Large intestine (tissue), 12 donors: ENCODE results near the gene RFPL1. TPM values are rescaled to one million over a fixed set of nuclear protein-coding genes. Genes with fewer than 3 reads are reported as not detected.
A peak's percentile ranks its signal among the peaks of the same experiment; 100 is the strongest.
"Not testable (repeated sequence)": the region's sequence is repeated elsewhere in the genome, so short reads cannot be mapped to it uniquely, and the experiment has no call there.

ENCODE experiments used
- DNase-seq, 2 donors: peaks; one replicate each; pipeline versions ENCODE4 v3.0.0 to v3.0.0-alpha.2; 2013
- H3K27ac ChIP-seq: one replicate; pipeline ENCODE4 v1.5.1; 2013; ENCODE audit warnings: low read length
- H3K27me3 ChIP-seq: 2 replicates; pipeline ENCODE4 v1.6.1; 2013; ENCODE audit warnings: low read length; ENCODE audit not compliant: control insufficient read depth, insufficient read depth
- H3K36me3 ChIP-seq: 2 replicates; pipeline ENCODE4 v1.6.1; 2013; ENCODE audit warnings: low read length; ENCODE audit not compliant: control insufficient read depth, insufficient read depth
- H3K4me1 ChIP-seq: one replicate; pipeline ENCODE4 v1.6.1; 2013; ENCODE audit warnings: low read length; ENCODE audit not compliant: control insufficient read depth, insufficient read depth
- H3K4me3 ChIP-seq: one replicate; pipeline ENCODE4 v1.5.1; 2013; ENCODE audit warnings: low read length
- H3K9me3 ChIP-seq: one replicate; pipeline ENCODE4 v1.6.1; 2013; ENCODE audit warnings: mild to moderate bottlenecking, low read depth, low read length, moderate library complexity; ENCODE audit not compliant: control insufficient read depth
- WGBS: methylation state at CpG from one replicate; pipeline ENCODE4 v1.1.5; 2013; ENCODE audit warnings: low lambda C conversion rate; ENCODE audit not compliant: insufficient coverage; 5-methylcytosine and 5-hydroxymethylcytosine counted together
- long read RNA-seq, 11 donors: transcript quantifications; one replicate each; lab custom pipeline, GENCODE V29; 2026
- polyA plus RNA-seq: library from polyadenylated mRNA; unstranded; fragments of 120-200 nt; gene quantifications from one replicate; pipeline ENCODE4 v1.2.1, GENCODE V29; 2013

The RFPL1 gene
- 0.37 TPM for polyA plus RNA-seq
- long read RNA-seq, donor 1: 0 reads
- long read RNA-seq, donor 2: 0 reads
- long read RNA-seq, donor 3: 0 reads
- long read RNA-seq, donor 4: 0 reads
- long read RNA-seq, donor 5: 0 reads
- long read RNA-seq, donor 6: 0 reads
- long read RNA-seq, donor 7: 0 reads
- long read RNA-seq, donor 8: 0 reads
- long read RNA-seq, donor 9: 0 reads
- long read RNA-seq, donor 10: 0 reads
- long read RNA-seq, donor 11: 0 reads

DNA sequence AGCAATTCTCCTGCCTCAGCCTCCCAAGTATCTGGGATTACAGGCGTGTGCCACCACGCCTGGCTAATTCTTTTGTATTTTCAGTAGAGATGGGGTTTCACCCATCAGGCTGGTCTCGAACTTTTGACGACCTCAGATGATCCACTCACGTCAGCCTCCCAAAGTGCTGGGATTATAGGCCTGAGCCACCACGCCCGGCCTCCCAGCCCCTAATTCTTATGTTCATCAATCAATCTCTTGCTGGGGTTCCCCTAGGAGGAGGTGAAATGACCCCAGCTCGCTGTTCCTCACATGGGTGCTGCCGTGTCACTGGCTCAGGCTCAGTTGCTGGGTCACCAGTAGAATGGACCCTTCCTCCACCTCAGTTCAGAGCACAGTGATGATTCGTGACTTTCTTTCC lies at the start of gene RFPL1:
TSS of gene RFPL1 (plus strand) at position 301 of the 400 bp plus-strand sequence.
- WGBS: no CpG with 5 or more reads among the region's 10 CpGs
- H3K9me3 ChIP-seq, H3K4me1 ChIP-seq, H3K27ac ChIP-seq, DNase-seq, H3K27me3 ChIP-seq, H3K4me3 ChIP-seq, H3K36me3 ChIP-seq: not testable (repeated sequence)

DNA sequence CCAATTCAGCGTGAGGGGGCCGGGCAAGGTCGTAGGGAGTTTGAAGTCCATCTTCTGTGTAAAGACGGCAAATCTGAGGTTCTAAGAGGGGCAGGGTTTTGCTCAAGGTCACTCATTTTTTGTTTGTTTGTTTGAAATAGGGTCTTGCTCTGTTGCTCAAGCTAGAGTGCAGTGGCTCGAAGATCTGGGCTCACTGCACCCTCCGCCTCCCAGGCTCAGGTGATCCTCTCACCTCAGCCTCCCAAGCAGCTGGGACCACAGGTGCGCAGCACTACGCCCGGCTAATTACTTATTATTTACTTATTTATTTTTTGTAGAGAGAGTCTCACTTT lies 49.7 kb upstream of the RFPL1 start:
- Histone ChIP-seq H3K27ac (peak overlapping the region; percentile 88), H3K9me3 (no peaks in the 10 kb centered on the region), H3K4me3 (peak overlapping the region; percentile 97), H3K27me3 (no peaks in the 10 kb centered on the region), H3K36me3 (peaks cover 8% of the 10 kb centered on the region), H3K4me1 (peaks cover 48% of the 10 kb centered on the region)
- no CpG with 5 or more reads among the region's 9 CpGs for WGBS
- DNase-seq: no peak

DNA sequence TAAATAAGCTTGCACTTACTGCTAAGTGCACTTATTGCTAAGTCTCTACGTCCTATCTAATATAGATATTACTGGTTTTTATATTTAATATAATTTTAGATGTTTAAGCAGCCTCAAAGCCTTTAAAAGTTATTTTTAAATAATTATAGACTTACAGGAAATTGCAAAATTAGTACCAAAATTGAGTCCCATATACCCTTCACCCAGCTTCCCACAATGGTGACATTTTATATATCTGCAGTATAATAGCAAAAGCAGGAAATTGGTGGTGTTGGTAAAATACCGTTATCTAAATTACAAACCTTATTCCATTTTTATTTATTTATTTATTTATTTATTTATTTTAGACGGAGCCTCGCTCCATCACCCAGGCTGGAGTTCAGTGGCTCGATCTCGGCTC lies 48.1 kb upstream of the RFPL1 start:
- Histone ChIP-seq H3K36me3 (no peaks in the 10 kb centered on the region), H3K4me1 (peaks cover 34% of the 10 kb centered on the region), H3K27me3 (no peaks in the 10 kb centered on the region), H3K4me3 (no peak overlapping the region), H3K9me3 (no peaks in the 10 kb centered on the region), H3K27ac (no peak overlapping the region)
- WGBS: 93% methylated on average over 3 of the region's 6 CpGs
- no peak for DNase-seq

DNA sequence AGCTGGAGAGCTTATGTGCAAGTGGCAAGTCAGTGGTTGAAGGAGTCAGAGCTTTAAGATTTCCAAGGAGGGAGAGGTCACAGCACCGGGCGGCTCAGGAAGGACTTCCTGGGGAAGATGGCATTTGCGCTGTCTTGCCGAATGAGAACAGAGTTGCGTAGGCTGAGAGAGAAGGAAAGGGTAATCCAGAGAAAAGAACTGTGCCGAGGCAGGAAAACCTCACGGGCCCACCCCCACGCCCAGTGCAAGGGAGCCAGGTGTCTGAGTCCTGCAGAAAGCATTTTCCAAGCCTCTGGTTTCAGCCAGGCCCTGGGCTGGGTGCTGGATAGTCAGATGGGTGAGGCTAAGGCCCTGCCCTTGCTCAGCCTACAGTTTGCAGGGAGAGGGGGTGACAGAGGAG lies 46.8 kb upstream of the RFPL1 start:
- WGBS: no CpG with 5 or more reads among the region's 8 CpGs
- DNase-seq: no peak
- H3K4me1 ChIP-seq: peaks cover 29% of the 10 kb centered on the region
- H3K4me3 ChIP-seq: no peak overlapping the region
- H3K36me3 ChIP-seq: no peaks in the 10 kb centered on the region
- H3K27ac ChIP-seq: no peak overlapping the region
- H3K9me3 ChIP-seq: no peaks in the 10 kb centered on the region
- H3K27me3 ChIP-seq: no peaks in the 10 kb centered on the region

DNA sequence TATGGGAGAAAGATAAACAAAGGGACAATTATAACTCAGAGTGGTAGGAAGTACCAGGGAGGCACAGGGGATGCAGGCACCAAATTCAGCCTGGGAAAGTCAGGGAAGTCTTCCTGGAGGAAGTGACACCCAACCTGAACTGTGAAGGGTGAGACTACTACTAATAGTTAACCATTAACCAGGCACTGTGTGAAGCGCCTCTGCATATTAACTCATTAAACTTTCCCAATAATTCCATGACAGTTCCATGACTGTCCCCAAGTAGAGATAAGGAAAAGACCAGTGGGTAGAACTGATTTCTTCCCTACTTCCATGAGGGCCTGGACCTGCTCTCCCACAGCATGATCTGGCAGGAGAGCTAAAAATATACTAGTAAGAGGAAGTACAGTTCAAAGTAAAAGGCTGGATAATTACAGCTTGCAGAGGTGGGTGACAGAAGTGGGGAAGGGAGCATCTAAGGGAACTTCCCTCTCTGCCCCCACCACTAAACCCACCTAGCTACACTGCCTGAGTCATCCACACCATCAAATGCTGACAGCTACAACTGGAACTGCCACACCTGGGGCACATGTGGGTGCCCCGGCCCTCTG lies 45.3 kb upstream of the RFPL1 start:
- Histone ChIP-seq H3K27ac (no peak overlapping the region), H3K4me1 (peaks cover 24% of the 10 kb centered on the region), H3K27me3 (no peaks in the 10 kb centered on the region), H3K4me3 (no peak overlapping the region), H3K36me3 (no peaks in the 10 kb centered on the region), H3K9me3 (no peaks in the 10 kb centered on the region)
- no CpG with 5 or more reads among the region's 2 CpGs for WGBS
- peak in 1 of 2 donors; percentile 46 for DNase-seq

DNA sequence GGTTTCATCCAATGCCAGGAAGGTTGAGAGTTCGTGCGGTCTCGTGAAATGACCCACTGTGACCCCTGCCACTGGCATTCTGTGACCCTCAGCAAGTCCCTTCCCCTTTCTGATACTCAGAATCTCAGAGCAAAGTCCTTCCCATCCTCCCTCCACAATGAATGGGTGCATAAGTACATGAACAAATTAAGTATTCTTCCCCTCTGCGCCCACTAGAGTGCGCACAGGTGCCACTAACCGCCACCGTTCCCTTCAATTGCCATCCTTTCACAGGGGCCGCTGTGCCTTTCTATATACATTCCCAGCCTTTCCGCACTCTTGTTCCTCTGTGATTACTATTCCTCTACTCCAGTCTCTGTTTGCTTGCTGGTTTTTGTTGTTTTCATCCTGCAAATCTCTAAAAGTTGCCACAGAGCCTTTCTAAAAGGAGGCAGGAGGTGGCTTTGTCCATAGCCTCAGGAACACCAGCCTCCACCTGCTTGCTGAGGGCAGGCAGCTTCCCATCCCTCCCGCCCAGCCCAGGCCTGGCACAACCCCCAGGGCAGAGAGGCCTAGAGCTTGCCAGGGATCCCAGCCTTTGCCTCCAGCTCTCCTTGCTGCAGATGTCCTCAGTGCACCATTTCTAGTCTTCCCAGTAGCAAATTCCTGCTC lies 43.3 kb upstream of the RFPL1 start:
- DNase-seq: peak; percentile 76 to 86
- Histone ChIP-seq H3K9me3 (no peaks in the 10 kb centered on the region), H3K4me1 (peaks cover 19% of the 10 kb centered on the region), H3K27me3 (no peaks in the 10 kb centered on the region), H3K4me3 (no peak overlapping the region), H3K36me3 (no peaks in the 10 kb centered on the region), H3K27ac (no peak overlapping the region)
- 0% methylated on average over 5 of the region's 10 CpGs for WGBS

DNA sequence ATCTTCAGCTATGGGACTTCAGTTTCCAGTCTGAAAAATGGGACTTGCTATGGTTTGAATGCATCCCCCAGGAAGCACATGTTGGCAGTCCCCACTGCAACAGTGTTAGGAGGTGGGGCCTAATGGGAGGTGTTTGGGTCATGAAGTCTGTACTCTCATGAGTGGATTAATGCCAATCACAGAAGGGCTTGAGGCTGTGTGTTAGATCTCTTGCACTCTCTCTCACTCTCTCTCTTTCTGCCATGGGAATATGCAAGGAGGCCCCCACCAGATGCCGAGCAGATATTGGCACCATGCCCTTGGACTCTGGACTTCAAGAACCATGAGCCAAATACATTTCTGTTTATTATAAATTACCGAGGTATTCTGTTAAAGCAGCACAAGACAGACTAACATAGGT lies 42.3 kb upstream of the RFPL1 start:
- H3K36me3 ChIP-seq: no peaks in the 10 kb centered on the region
- H3K4me1 ChIP-seq: peaks cover 19% of the 10 kb centered on the region
- H3K27ac ChIP-seq: no peak overlapping the region
- DNase-seq: peak in 1 of 2 donors; percentile 60
- WGBS: no CpG with 5 or more reads among the region's 2 CpGs
- no peaks in the 10 kb centered on the region for H3K27me3 ChIP-seq
- no peak overlapping the region for H3K4me3 ChIP-seq
- no peaks in the 10 kb centered on the region for H3K9me3 ChIP-seq

DNA sequence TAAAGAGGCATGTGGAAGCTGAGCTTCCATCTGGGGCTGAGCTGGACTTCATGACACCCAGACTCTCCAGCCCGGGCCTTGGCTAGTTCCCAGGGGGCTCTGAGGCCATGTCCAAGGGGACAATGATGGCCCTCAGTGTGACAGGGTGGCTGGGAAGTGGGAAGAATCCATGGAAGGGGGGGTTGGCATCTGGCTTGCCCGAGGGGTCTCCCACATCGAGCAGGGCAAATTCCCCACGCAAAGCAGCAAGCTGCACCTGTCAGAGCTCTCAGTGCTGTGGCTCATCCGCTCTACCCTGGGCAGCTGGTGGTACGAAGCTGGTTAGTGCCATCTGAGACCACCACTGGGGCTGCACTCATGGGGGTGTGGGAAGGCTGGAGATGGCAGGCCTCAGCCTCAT lies 40.6 kb upstream of the RFPL1 start:
- WGBS: no CpG with 5 or more reads among the region's 6 CpGs

DNA sequence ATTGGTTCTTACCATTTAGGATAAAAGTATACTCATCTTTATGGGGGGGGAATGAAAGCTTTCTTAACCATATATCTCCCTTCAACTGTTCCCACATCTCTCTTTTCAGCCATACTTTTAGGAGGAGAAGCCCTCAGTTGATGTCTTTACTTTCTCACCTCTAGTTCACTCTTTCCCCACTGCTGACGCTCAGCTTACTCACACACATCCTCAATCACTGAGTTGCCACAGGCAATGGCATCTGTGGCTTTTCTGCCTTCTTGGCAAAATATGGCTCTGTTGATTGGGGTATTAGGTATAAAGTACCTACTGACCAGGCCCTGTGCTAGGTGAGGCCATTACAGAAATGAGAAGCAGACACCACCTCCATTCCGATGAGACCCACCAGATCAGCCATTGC lies 37.8 kb upstream of the RFPL1 start:
- no peaks in the 10 kb centered on the region for H3K9me3 ChIP-seq
- WGBS: no CpG with 5 or more reads among the region's 2 CpGs
- DNase-seq: no peak
- H3K36me3 ChIP-seq: no peaks in the 10 kb centered on the region
- H3K27me3 ChIP-seq: no peaks in the 10 kb centered on the region
- peaks cover 6% of the 10 kb centered on the region for H3K4me1 ChIP-seq
- H3K4me3 ChIP-seq: no peak overlapping the region
- H3K27ac ChIP-seq: no peak overlapping the region

More for the DNA sequence above, 40.6 kb upstream of the RFPL1 start:
- peaks cover 15% of the 10 kb centered on the region for H3K4me1 ChIP-seq
- H3K4me3 ChIP-seq: no peak overlapping the region
- no peaks in the 10 kb centered on the region for H3K9me3 ChIP-seq
- DNase-seq: no peak
- no peaks in the 10 kb centered on the region for H3K27me3 ChIP-seq
- H3K36me3 ChIP-seq: no peaks in the 10 kb centered on the region
- no peak overlapping the region for H3K27ac ChIP-seq

DNA sequence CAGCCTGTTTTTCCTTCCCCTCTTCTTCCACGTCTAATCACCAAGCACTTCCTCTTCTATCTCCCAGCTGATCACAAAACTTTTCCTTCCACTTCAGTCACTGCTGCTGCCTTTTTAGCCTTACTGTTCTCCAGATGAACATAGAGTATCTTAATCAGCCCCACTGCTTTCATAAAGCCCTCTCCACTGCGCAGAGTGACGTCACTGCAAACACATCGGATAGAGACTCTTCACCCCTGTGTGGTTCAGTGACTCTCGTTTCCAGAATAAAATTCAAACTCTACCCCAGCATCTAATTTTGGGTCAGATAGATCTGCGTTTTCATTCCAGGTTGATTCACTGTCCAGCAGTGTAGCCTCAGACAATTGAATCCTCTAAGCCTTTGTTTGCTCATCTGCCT lies 36.8 kb upstream of the RFPL1 start:
- not testable (repeated sequence) for H3K27ac ChIP-seq, DNase-seq, H3K27me3 ChIP-seq, H3K36me3 ChIP-seq, H3K4me1 ChIP-seq, H3K4me3 ChIP-seq, H3K9me3 ChIP-seq
- no CpG with 5 or more reads among the region's 6 CpGs for WGBS

DNA sequence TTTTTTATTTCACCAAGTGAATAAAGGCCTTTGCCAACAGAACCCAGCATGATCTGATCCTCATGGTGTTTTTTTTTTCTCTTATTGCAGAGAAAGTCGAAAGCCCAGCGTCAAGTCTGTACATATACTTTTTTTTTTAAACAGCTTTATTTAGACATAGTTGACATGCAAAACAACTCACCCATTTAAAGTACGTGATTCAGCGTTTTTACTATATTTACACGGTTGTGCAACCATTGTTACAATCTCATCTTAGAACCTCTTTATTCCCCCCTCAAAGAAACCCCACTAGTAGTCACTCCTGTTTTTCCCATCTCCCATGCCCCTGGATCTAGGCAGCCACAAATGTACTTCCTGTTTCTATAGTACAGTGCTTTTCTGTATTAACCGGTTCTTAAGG lies 29.4 kb upstream of the RFPL1 start:
- H3K36me3 ChIP-seq: no peaks in the 10 kb centered on the region
- H3K4me3 ChIP-seq: no peak overlapping the region
- H3K4me1 ChIP-seq: no peaks in the 10 kb centered on the region
- no peaks in the 10 kb centered on the region for H3K27me3 ChIP-seq
- WGBS: 100% methylated on average over 3 of the region's 6 CpGs
- DNase-seq: no peak
- H3K27ac ChIP-seq: no peak overlapping the region
- H3K9me3 ChIP-seq: no peaks in the 10 kb centered on the region
